Measurements from ENCODE around the gene CD209. TPM values are rescaled to one million over a fixed set of nuclear protein-coding genes. Genes with fewer than 3 reads are reported as not detected.
A peak's percentile ranks its signal among the peaks of the same experiment; 100 is the strongest.

The CD209 gene
- total and polyA plus RNA-seq, 9 of the 15 experiments (the other 6 are each of a cell fraction or from before 2014, with no cell fraction given): 0.01 TPM; not detected in 8

DNA sequence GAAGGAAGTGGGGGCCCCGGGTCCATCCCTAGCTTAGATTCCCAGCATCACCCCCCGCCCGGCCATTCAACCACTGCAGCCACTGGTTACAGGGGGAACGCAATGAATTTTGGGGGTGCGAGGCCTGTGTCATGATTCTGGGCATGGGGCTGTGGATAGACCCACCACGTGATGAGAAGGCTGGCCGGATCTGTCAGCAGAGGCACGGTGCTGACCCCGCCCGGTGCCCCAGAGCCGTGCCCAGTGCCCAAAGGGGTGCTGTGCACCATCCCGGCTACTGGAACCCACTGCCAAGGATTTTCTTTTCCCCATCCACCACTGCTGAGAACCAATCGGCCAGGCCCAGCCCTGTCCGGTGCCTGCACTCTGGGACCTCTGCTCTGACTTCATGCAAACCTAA is 43.1 kb upstream of the CD209 start:
- Histone ChIP-seq H3K9me3 (replicated peaks; ENCODE audit: control insufficient read depth, insufficient read depth, low read depth, low read length) (no peaks in the 10 kb centered on the region; the same call in 1 of the 2 replicates), H3K9me1 (ENCODE audit: control insufficient read depth, insufficient read depth, low read length) (no peaks in the 10 kb centered on the region), H3K27me3 (ENCODE audit: control insufficient read depth in 2 of 2, insufficient read depth in 2 of 2, low read length in 2 of 2) (peaks cover 0 to 17% of the 10 kb centered on the region in 2 experiments; a peak in 3 of 5 replicates), H3K27ac (ENCODE audit: extremely low read depth, low read depth, low read length) (no peak overlapping the region), H3K36me3 (ENCODE audit: control insufficient read depth, insufficient read depth, low read length) (no peaks in the 10 kb centered on the region), H3K4me1 (replicated peaks in 1 of 2; ENCODE audit: control insufficient read depth in 2 of 2, insufficient read depth in 2 of 2, low read length in 2 of 2) (peaks cover 2 to 16% of the 10 kb centered on the region in 2 experiments; a peak in 2 of 5 replicates), H3K9ac (ENCODE audit: insufficient read depth in 1 of 2, low read depth in 2 of 2, low read length in 2 of 2) (no peak overlapping the region), H3K4me3 (no peak overlapping the region), H2AFZ (ENCODE audit: low read depth, low read length) (no peak overlapping the region), H3K79me2 (ENCODE audit: control insufficient read depth, insufficient read depth, low read length) (no peaks in the 10 kb centered on the region), H4K20me1 (replicated peaks; ENCODE audit: control insufficient read depth, insufficient read depth, low read length) (no peaks in the 10 kb centered on the region), H3K4me2 (ENCODE audit: insufficient read depth, low read length) (no peak overlapping the region)
- intact Hi-C loops (cut with micrococcal nuclease) (loop anchor here (10.0 kb wide), 1 partner anchor 426 kb away; no protein-coding TSS in a partner anchor), in situ Hi-C loops (cut with MboI) (no loop called here)
- BruUV-seq (replicated peaks): no TSS peak
- ChIA-PET POLR2A (interaction anchor here (0.6 kb wide), 1 partner anchor 10 kb away, joined by 3 read pairs; no protein-coding TSS in a partner anchor), CTCF (ENCODE audit: low intra/inter-chr PET ratio) (no interaction called here)
- TF ChIP-seq PHF21A (IDR thresholded peaks at IDR 0.05; ENCODE audit: borderline replicate concordance, low read depth): no peak
- TF ChIP-seq MAFG (tag; conservative IDR thresholded peaks at IDR 0.05): no peak
- no peak for TF ChIP-seq ZNF785 (CRISPR knock-in tag; IDR thresholded peaks at IDR 0.05)
- ATAC-seq (no peak), FAIRE-seq (no peak), DNase-seq (ENCODE audit: extremely low read depth in 1 of 4, low spot score in 3 of 4) (no peak)
- 19% methylated on average over 14 of the region's 14 CpGs for WGBS (ENCODE audit: insufficient coverage, low coverage, missing lambda C conversion rate)

DNA sequence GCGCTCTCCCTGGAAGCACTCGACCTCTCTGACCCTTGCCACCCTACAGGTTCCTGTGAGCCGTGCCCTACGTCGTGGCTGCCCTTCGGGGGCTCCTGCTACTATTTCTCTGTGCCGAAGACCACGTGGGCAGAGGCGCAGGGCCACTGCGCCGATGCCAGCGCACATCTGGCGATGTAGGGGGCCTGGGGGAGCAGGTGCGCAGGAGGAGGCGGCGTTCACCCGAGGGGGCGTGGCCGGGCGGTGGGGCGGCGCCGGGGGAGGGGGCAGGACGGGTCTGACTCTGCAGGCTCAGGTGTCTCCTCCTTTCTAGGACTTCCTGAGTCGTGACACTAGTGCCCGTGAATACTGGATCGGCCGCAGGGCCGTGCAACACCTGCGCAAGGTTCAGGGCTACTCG is 42.1 kb upstream of the CD209 start:
- no peaks in the 10 kb centered on the region for H4K20me1 ChIP-seq (replicated peaks; ENCODE audit: control insufficient read depth, insufficient read depth, low read length)
- intact Hi-C loops (cut with micrococcal nuclease) (no loop called here), in situ Hi-C loops (cut with MboI) (no loop called here)
- FAIRE-seq (no peak), ATAC-seq (peak; percentile 69), DNase-seq (ENCODE audit: extremely low read depth in 1 of 4, low spot score in 3 of 4) (peak in 2 of 4 experiments; percentile 40 to 57)
- no peaks in the 10 kb centered on the region; the same call in 1 of the 2 replicates for H3K9me3 ChIP-seq (replicated peaks; ENCODE audit: control insufficient read depth, insufficient read depth, low read depth, low read length)
- no peak overlapping the region for H3K4me2 ChIP-seq (ENCODE audit: insufficient read depth, low read length)
- H3K9ac ChIP-seq (ENCODE audit: insufficient read depth in 1 of 2, low read depth in 2 of 2, low read length in 2 of 2): no peak overlapping the region
- no peaks in the 10 kb centered on the region for H3K9me1 ChIP-seq (ENCODE audit: control insufficient read depth, insufficient read depth, low read length)
- no TSS peak for BruUV-seq (replicated peaks)
- H2AFZ ChIP-seq (ENCODE audit: low read depth, low read length): no peak overlapping the region
- no peak overlapping the region for H3K27ac ChIP-seq (ENCODE audit: extremely low read depth, low read depth, low read length)
- H3K4me3 ChIP-seq: no peak overlapping the region
- 23% methylated on average over 8 of the region's 31 CpGs for WGBS (ENCODE audit: insufficient coverage, low coverage, missing lambda C conversion rate)
- CTCF ChIA-PET (ENCODE audit: low intra/inter-chr PET ratio): no interaction called here
- POLR2A ChIA-PET: no interaction called here
- H3K4me1 ChIP-seq (replicated peaks in 1 of 2; ENCODE audit: control insufficient read depth in 2 of 2, insufficient read depth in 2 of 2, low read length in 2 of 2): peaks cover 0 to 16% of the 10 kb centered on the region in 2 experiments; a peak in 2 of 5 replicates
- peaks cover 0 to 17% of the 10 kb centered on the region in 2 experiments; a peak in 3 of 5 replicates for H3K27me3 ChIP-seq (ENCODE audit: control insufficient read depth in 2 of 2, insufficient read depth in 2 of 2, low read length in 2 of 2)
- H3K79me2 ChIP-seq (ENCODE audit: control insufficient read depth, insufficient read depth, low read length): no peaks in the 10 kb centered on the region
- no peaks in the 10 kb centered on the region for H3K36me3 ChIP-seq (ENCODE audit: control insufficient read depth, insufficient read depth, low read length)
- TF ChIP-seq FOSL1 (tag; conservative IDR thresholded peaks at IDR 0.05): no peak
- TF ChIP-seq ZBTB1 (CRISPR knock-in tag; IDR thresholded peaks at IDR 0.05; ENCODE audit: borderline replicate concordance, low read depth): no peak
- TF ChIP-seq, protein P1, sequence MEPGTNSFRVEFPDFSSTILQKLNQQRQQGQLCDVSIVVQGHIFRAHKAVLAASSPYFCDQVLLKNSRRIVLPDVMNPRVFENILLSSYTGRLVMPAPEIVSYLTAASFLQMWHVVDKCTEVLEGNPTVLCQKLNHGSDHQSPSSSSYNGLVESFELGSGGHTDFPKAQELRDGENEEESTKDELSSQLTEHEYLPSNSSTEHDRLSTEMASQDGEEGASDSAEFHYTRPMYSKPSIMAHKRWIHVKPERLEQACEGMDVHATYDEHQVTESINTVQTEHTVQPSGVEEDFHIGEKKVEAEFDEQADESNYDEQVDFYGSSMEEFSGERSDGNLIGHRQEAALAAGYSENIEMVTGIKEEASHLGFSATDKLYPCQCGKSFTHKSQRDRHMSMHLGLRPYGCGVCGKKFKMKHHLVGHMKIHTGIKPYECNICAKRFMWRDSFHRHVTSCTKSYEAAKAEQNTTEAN (CRISPR knock-in tag; IDR thresholded peaks at IDR 0.05): no peak
- no peak for TF ChIP-seq SMAD2 (IDR thresholded peaks at IDR 0.05; ENCODE audit: low read depth, low read length)
- TF ChIP-seq, protein P2, sequence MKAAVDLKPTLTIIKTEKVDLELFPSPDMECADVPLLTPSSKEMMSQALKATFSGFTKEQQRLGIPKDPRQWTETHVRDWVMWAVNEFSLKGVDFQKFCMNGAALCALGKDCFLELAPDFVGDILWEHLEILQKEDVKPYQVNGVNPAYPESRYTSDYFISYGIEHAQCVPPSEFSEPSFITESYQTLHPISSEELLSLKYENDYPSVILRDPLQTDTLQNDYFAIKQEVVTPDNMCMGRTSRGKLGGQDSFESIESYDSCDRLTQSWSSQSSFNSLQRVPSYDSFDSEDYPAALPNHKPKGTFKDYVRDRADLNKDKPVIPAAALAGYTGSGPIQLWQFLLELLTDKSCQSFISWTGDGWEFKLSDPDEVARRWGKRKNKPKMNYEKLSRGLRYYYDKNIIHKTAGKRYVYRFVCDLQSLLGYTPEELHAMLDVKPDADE (conservative IDR thresholded peaks at IDR 0.05; ENCODE audit: control insufficient read depth, low read depth, low read length): no peak
- no peak for TF ChIP-seq ZNF75A (CRISPR knock-in tag; IDR thresholded peaks at IDR 0.05)

Data from K562 (cell line).